ENCODE results near the gene KIF6.
"Not testable (repeated sequence)": the region's sequence is repeated elsewhere in the genome, so short reads cannot be mapped to it uniquely, and the experiment has no call there.

The KIF6 gene

GRCh38 chr6:39488255-39488879 is 236.8 kb downstream of the KIF6 start:
- Histone ChIP-seq H3K9me3 (ENCODE audit: control insufficient read depth, insufficient read depth, low read depth, low read length) (no peaks in the 10 kb centered on the region), H3K36me3 (ENCODE audit: control insufficient read depth in 2 of 2, insufficient read depth in 1 of 2, low read length in 2 of 2) (no peaks in the 10 kb centered on the region), H3K4me1 (ENCODE audit: control insufficient read depth, insufficient read depth, low read length) (no peaks in the 10 kb centered on the region), H3K27ac (ENCODE audit: extremely low read depth, low read depth, low read length) (no peak overlapping the region), H3K4me3 (ENCODE audit: low read depth, low read length) (no peak overlapping the region)
- CTCF ChIA-PET = no interaction called here
- no peak for TF ChIP-seq ZNF211 (tag by site-specific recombination; IDR thresholded peaks at IDR 0.05; ENCODE audit: low read depth)
- no peak for TF ChIP-seq ZNF560 (tag by site-specific recombination; IDR thresholded peaks at IDR 0.05; ENCODE audit: borderline replicate concordance)
- TF ChIP-seq WT1 (tag by site-specific recombination; IDR thresholded peaks at IDR 0.05) = no peak
- no peak for TF ChIP-seq ZFP69B (tag by site-specific recombination; IDR thresholded peaks at IDR 0.05)
- no peak for TF ChIP-seq ZNF548 (tag by site-specific recombination; IDR thresholded peaks at IDR 0.05)
- no peak for TF ChIP-seq ZNF280D (tag by site-specific recombination; IDR thresholded peaks at IDR 0.05)
- no peak for TF ChIP-seq ZNF521 (tag by site-specific recombination; IDR thresholded peaks at IDR 0.05)
- no peak for TF ChIP-seq ZFHX2 (tag by site-specific recombination; conservative IDR thresholded peaks at IDR 0.05)
- TF ChIP-seq ZNF350 (tag by site-specific recombination; IDR thresholded peaks at IDR 0.05) = no peak
- TF ChIP-seq ZNF791 (tag by site-specific recombination; IDR thresholded peaks at IDR 0.05) = no peak
- no peak for TF ChIP-seq ZNF510 (tag by site-specific recombination; IDR thresholded peaks at IDR 0.05; ENCODE audit: insufficient replicate concordance)
- TF ChIP-seq ZNF112 (tag by site-specific recombination; IDR thresholded peaks at IDR 0.05) = no peak
- POLR2A ChIA-PET = no interaction called here

GRCh38 chr6:39484276-39484675 is 240.9 kb downstream of the KIF6 start:
- TF ChIP-seq ZNF48 (tag by site-specific recombination; IDR thresholded peaks at IDR 0.05) (no peak), ZNF266 (tag by site-specific recombination; IDR thresholded peaks at IDR 0.05; ENCODE audit: low read depth) (no peak)
- Histone ChIP-seq H3K27ac (ENCODE audit: extremely low read depth, low read depth, low read length) (no peak overlapping the region), H3K36me3 (ENCODE audit: control insufficient read depth in 2 of 2, insufficient read depth in 1 of 2, low read length in 2 of 2) (no peaks in the 10 kb centered on the region), H3K4me1 (ENCODE audit: control insufficient read depth, insufficient read depth, low read length) (no peaks in the 10 kb centered on the region), H3K4me3 (ENCODE audit: low read depth, low read length) (no peak overlapping the region), H3K9me3 (ENCODE audit: control insufficient read depth, insufficient read depth, low read depth, low read length) (no peaks in the 10 kb centered on the region)
- POLR2A ChIA-PET = no interaction called here
- CTCF ChIA-PET = interaction anchor here (0.7 to 1.5 kb wide), 2 partner anchors 10 to 1103 kb away, joined by 3 to 5 read pairs; no protein-coding TSS in a partner anchor

GRCh38 chr6:39479819-39480218 is 245.4 kb downstream of the KIF6 start:
- H3K27ac ChIP-seq (ENCODE audit: extremely low read depth, low read depth, low read length); POLR2A ChIA-PET; H3K4me3 ChIP-seq (ENCODE audit: low read depth, low read length); H3K36me3 ChIP-seq (ENCODE audit: control insufficient read depth in 2 of 2, insufficient read depth in 1 of 2, low read length in 2 of 2); H3K4me1 ChIP-seq (ENCODE audit: control insufficient read depth, insufficient read depth, low read length); H3K9me3 ChIP-seq (ENCODE audit: control insufficient read depth, insufficient read depth, low read depth, low read length): not testable (repeated sequence)
- CTCF ChIA-PET = interaction anchor here (0.7 to 2.3 kb wide), 2 partner anchors 12 to 28 kb away, joined by 5 to 9 read pairs; no protein-coding TSS in a partner anchor

GRCh38 chr6:39476670-39477069 is 248.5 kb downstream of the KIF6 start:
- Histone ChIP-seq H3K36me3 (ENCODE audit: control insufficient read depth in 2 of 2, insufficient read depth in 1 of 2, low read length in 2 of 2) (no peaks in the 10 kb centered on the region), H3K9me3 (ENCODE audit: control insufficient read depth, insufficient read depth, low read depth, low read length) (no peaks in the 10 kb centered on the region), H3K4me3 (ENCODE audit: low read depth, low read length) (no peak overlapping the region), H3K4me1 (ENCODE audit: control insufficient read depth, insufficient read depth, low read length) (no peaks in the 10 kb centered on the region), H3K27ac (ENCODE audit: extremely low read depth, low read depth, low read length) (no peak overlapping the region)
- POLR2A ChIA-PET = no interaction called here
- CTCF ChIA-PET = no interaction called here
- TF ChIP-seq ZBTB48 (tag by site-specific recombination; IDR thresholded peaks at IDR 0.05) (no peak), ZBTB20 (tag by site-specific recombination; IDR thresholded peaks at IDR 0.05) (no peak), ZBTB44 (tag by site-specific recombination; IDR thresholded peaks at IDR 0.05) (no peak)
